Measurements from ENCODE around the gene B3GALT6.

B3GALT6 gene

GRCh38 chr1:1268284-1268682 is 36.2 kb downstream of the B3GALT6 start:
- H3K36me3 ChIP-seq (ENCODE audit: control insufficient read depth, insufficient read depth, low read length), result peaks cover 20% of the 10 kb centered on the region
- no peak for DNase-seq (ENCODE audit: extremely low read depth, insufficient read length)
- H3K27me3 ChIP-seq (replicated peaks; ENCODE audit: control insufficient read depth, insufficient read depth, low read length), result no peaks in the 10 kb centered on the region
- TF ChIP-seq, protein P1, sequence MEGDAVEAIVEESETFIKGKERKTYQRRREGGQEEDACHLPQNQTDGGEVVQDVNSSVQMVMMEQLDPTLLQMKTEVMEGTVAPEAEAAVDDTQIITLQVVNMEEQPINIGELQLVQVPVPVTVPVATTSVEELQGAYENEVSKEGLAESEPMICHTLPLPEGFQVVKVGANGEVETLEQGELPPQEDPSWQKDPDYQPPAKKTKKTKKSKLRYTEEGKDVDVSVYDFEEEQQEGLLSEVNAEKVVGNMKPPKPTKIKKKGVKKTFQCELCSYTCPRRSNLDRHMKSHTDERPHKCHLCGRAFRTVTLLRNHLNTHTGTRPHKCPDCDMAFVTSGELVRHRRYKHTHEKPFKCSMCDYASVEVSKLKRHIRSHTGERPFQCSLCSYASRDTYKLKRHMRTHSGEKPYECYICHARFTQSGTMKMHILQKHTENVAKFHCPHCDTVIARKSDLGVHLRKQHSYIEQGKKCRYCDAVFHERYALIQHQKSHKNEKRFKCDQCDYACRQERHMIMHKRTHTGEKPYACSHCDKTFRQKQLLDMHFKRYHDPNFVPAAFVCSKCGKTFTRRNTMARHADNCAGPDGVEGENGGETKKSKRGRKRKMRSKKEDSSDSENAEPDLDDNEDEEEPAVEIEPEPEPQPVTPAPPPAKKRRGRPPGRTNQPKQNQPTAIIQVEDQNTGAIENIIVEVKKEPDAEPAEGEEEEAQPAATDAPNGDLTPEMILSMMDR (IDR thresholded peaks at IDR 0.05; ENCODE audit: insufficient read depth, low read length, poor library complexity, severe bottlenecking), result no peak
- H3K4me3 ChIP-seq (replicated peaks; ENCODE audit: low read depth, low read length), result no peak overlapping the region

DNA sequence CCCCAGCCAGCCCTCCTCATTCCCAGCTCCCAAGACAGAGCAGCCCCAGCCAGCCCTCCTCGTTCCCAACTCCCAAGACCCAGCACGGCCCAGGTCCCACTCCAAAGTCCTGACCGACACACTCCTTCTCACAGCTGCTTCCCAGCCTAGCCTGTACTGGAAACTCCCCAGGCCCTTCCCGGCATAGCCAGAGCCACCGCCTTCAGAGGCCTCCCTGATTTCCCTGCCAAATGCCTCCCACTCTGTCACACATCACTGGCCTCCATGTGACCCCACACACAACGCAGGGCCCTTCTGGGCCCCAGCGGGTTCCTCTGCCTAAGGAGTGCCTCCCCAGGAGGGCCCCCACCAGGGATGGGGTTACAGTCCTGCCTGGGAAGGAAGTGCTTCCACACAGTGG is 38.8 kb downstream of the B3GALT6 start:
- TF ChIP-seq, protein P1 (IDR thresholded peaks at IDR 0.05; ENCODE audit: insufficient read depth, low read length, poor library complexity, severe bottlenecking), result no peak
- no peaks in the 10 kb centered on the region for H3K27me3 ChIP-seq (replicated peaks; ENCODE audit: control insufficient read depth, insufficient read depth, low read length)
- DNase-seq (ENCODE audit: extremely low read depth, insufficient read length), result no peak
- H3K4me3 ChIP-seq (replicated peaks; ENCODE audit: low read depth, low read length), result no peak overlapping the region
- H3K36me3 ChIP-seq (ENCODE audit: control insufficient read depth, insufficient read depth, low read length), result peaks cover 14% of the 10 kb centered on the region

DNA sequence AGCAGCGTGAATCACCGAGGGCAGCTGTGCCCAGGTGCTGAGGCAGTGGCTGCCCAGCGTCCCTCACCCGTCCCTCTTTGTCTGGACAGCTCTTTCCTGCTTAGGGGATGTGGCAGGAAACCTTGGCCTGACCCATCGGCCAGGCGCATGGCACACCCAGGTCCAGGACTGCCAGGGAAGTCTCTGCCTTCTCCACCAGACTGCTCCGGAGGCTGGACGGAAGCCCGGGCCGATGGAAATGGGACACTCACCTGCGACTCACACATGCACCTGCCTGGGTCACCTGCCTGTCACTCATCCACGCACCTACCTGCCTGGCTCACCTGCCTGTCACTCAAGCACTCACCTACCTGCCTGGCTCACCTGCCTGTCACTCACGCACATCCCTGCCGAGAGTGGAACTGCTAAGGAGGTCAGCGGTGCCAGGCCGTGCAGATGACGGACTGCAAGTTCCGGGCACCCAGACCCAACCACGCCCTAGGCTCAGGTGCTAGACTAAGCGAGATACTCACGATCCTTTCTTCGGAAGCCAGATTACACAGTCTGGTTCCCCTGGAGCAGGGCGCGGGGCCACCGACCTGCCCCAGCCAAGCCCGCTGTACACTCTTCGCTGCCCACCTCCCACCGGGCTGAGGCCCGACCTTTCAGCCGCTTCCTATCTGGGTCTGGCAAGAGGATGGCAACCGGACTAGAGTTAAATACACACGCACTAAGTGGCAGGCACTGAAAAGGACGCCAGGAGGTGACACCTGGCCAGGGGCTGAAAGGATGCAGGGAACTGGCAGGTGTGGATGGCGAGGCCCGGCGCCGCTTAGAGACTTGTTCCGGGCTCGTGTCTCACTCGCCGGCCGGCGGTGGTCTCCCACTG is 40.5 kb downstream of the B3GALT6 start:
- no peak for DNase-seq (ENCODE audit: extremely low read depth, insufficient read length)
- H3K36me3 ChIP-seq (ENCODE audit: control insufficient read depth, insufficient read depth, low read length), result peaks cover 7% of the 10 kb centered on the region
- peak overlapping the region; percentile 95 for H3K4me3 ChIP-seq (replicated peaks; ENCODE audit: low read depth, low read length)
- TF ChIP-seq, protein P1 (IDR thresholded peaks at IDR 0.05; ENCODE audit: insufficient read depth, low read length, poor library complexity, severe bottlenecking), result no peak
- H3K27me3 ChIP-seq (replicated peaks; ENCODE audit: control insufficient read depth, insufficient read depth, low read length), result no peaks in the 10 kb centered on the region

- TF ChIP-seq, protein P1 (IDR thresholded peaks at IDR 0.05; ENCODE audit: insufficient read depth, low read length, poor library complexity, severe bottlenecking), result no peak
- H3K4me3 ChIP-seq (replicated peaks; ENCODE audit: low read depth, low read length), result peak overlapping the region; percentile 95
- no peak for DNase-seq (ENCODE audit: extremely low read depth, insufficient read length)
- H3K36me3 ChIP-seq (ENCODE audit: control insufficient read depth, insufficient read depth, low read length), result peaks cover 2% of the 10 kb centered on the region; the same call in 1 of the 2 replicates
- no peaks in the 10 kb centered on the region for H3K27me3 ChIP-seq (replicated peaks; ENCODE audit: control insufficient read depth, insufficient read depth, low read length)
Measured at GRCh38 chr1:1273209-1273511, 41.1 kb downstream of the B3GALT6 start.

DNA sequence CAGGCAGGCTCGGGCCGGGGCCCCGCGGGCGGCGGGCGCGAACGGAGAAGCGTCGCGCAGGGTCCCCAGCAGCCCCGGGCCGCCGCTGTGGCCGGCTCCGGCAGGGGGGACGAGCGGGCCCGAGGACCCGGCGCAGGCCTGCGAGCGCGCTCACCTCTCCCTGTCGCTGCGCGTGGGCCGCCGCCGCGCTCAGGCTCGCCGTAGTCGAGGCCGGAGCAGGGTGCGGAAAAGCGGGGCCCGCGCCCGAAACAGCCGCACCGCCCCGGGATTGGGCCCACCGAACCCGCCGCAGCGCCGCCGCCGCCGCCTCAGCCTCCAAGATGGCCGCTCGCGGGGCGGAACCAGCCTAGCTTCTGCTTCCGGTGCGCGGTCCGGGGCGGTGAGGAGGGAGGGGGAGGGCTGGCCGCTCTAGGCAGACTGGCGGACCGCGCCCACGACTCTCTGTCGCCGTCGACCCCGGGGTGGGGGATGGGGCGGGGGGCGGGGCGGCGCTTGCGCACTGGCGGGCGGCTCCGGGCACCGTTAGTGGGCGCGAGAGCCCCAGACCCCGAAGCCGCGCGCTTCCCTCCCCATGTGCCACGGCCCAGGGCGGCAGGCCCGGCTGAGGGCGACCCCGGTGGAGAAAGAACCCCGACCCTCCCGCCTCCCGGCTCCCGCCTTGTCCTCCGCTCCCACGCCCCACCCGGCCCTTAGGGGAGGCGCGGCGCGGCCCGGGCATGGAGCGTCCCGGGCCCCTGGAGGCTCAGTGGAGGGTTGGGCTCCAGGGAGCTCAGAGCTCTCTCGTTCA is 41.7 kb downstream of the B3GALT6 start, which contains the start of gene UBE2J2:
Gene UBE2J2, minus strand, starts transcription at position 343 of the 787 bp plus-strand sequence. CDS start 5,862 bp downstream, outside the sequence.
- Histone ChIP-seq H3K27me3 (replicated peaks; ENCODE audit: control insufficient read depth, insufficient read depth, low read length) (no peaks in the 10 kb centered on the region), H3K36me3 (ENCODE audit: control insufficient read depth, insufficient read depth, low read length) (no peaks in the 10 kb centered on the region), H3K4me3 (replicated peaks; ENCODE audit: low read depth, low read length) (peak within 1 kb of the TSS; percentile 95)
- DNase-seq (ENCODE audit: extremely low read depth, insufficient read length), result peak; percentile 89
- TF ChIP-seq, protein P1 (IDR thresholded peaks at IDR 0.05; ENCODE audit: insufficient read depth, low read length, poor library complexity, severe bottlenecking), result peak; percentile 8

All from GM06990 (cell line).